Upper lobe of right lung (tissue), 1 donor: ENCODE measurements around the gene NLRP5. TPM values are rescaled to one million over a fixed set of nuclear protein-coding genes. Genes with fewer than 3 reads are reported as not detected.

Experiments used
- ATAC-seq: fragments of 200-7000 bp; cut with Tn5 transposase; one replicate; pipeline ENCODE4 v1.9.1; 2020; ENCODE audit warnings: mild to moderate bottlenecking, moderate library complexity
- DNase-seq: peaks from one replicate; pipeline ENCODE4 v3.0.0-alpha.2; 2020
- H3K27ac ChIP-seq: fragments of 200-600 bp; one replicate; pipeline ENCODE4 v1.8.0; 2022
- H3K27me3 ChIP-seq: fragments of 200-600 bp; one replicate; pipeline ENCODE4 v1.8.0; 2022; ENCODE audit warnings: mild to moderate bottlenecking
- H3K36me3 ChIP-seq: fragments of 200-600 bp; one replicate; pipeline ENCODE4 v1.8.0; 2022
- H3K4me1 ChIP-seq: fragments of 200-600 bp; one replicate; pipeline ENCODE4 v1.8.0; 2022
- H3K4me3 ChIP-seq: fragments of 200-600 bp; one replicate; pipeline ENCODE4 v1.8.0; 2022; ENCODE audit warnings: mild to moderate bottlenecking
- H3K9me3 ChIP-seq: fragments of 200-600 bp; one replicate; pipeline ENCODE4 v1.8.0; 2022
- intact Hi-C: fragments of 100-400 bp; cut with DNase I; formaldehyde crosslinking; loops from one replicate; pipeline ENCODE4 v1.11.0; 2022
- total RNA-seq: library from RNA; stranded (reverse); fragmentation: NEBNext Ultra II Directional; extraction: Animal tissue kit (Norgen Biotek cat#: 25700); gene quantifications from one replicate; pipeline ENCODE4 v1.2.1, GENCODE V29; 2021
- TF ChIP-seq, protein P1 (sequence below): fragments of 200-600 bp; IDR thresholded peaks from one replicate; pipeline ENCODE4 v1.8.0; 2022; ENCODE audit warnings: antibody characterized with exemption
- donor health status: DM: no; HTN: yes; CAD: no; lungs with severe emphysema.

The NLRP5 gene
- total RNA-seq, 1 donor from 2014 or later: not detected

DNA sequence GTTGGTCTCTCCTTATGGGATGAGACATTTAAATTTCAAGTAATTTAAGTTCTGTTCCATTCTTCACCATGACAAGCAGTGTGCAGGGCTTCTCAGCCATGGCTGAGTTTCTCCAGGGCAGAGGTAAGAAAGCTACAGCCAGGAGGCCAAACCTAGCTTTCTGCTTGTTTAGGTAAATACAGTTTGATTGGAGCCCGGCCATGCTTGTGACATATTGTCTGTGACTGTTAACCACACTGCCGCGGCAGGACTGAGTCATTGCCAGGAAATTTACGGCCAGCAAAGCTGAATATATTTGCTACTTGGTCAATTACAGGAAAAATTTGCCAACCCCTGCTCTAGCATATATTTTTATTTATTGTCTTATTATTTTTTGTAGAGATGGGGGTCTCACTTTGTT is 28.2 kb upstream of the NLRP5 start:
- Histone ChIP-seq H3K4me3 (no peak overlapping the region), H3K4me1 (no peaks in the 10 kb centered on the region), H3K9me3 (no peaks in the 10 kb centered on the region), H3K36me3 (no peaks in the 10 kb centered on the region), H3K27me3 (no peaks in the 10 kb centered on the region), H3K27ac (no peak overlapping the region)
- TF ChIP-seq, protein P1, sequence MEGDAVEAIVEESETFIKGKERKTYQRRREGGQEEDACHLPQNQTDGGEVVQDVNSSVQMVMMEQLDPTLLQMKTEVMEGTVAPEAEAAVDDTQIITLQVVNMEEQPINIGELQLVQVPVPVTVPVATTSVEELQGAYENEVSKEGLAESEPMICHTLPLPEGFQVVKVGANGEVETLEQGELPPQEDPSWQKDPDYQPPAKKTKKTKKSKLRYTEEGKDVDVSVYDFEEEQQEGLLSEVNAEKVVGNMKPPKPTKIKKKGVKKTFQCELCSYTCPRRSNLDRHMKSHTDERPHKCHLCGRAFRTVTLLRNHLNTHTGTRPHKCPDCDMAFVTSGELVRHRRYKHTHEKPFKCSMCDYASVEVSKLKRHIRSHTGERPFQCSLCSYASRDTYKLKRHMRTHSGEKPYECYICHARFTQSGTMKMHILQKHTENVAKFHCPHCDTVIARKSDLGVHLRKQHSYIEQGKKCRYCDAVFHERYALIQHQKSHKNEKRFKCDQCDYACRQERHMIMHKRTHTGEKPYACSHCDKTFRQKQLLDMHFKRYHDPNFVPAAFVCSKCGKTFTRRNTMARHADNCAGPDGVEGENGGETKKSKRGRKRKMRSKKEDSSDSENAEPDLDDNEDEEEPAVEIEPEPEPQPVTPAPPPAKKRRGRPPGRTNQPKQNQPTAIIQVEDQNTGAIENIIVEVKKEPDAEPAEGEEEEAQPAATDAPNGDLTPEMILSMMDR: no peak
- no peak for DNase-seq
- ATAC-seq: no peak
- intact Hi-C loops: no loop called here

DNA sequence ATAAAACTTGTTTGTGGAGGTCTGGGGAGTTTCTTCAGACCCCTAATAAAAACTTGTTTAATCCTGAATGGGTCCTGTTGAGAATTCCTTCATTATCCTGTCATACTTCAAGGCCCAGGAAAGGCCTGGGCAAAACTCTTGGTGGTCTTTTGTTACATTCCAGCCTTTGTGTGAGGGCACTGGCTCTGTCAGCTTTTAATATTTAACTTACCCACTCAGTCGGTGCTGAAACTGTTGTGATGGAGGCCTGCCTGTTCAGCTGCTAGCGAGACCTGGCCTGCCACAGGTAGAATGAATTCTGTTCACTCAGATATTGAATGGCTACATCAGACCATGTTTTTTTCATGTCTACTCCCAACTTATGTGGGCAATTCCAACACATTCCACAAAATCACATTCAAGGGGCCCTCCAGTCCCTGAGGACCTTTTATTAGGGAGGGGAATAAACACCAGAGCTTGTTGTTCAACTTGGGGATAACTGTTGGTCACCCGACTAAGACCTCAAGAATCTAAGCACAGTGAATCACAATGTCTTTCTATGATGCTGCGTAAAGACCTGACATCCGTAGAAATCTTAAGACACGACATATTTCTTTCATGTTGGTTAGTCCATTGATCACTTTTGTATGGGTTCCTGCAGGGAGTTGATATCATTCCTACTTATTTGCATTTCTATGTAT is 26.4 kb upstream of the NLRP5 start:
- H3K9me3 ChIP-seq: no peaks in the 10 kb centered on the region
- no peak overlapping the region for H3K27ac ChIP-seq
- no peaks in the 10 kb centered on the region for H3K27me3 ChIP-seq
- H3K4me1 ChIP-seq: no peaks in the 10 kb centered on the region
- H3K36me3 ChIP-seq: no peaks in the 10 kb centered on the region
- TF ChIP-seq, protein P1: no peak
- DNase-seq (no peak), ATAC-seq (no peak)
- H3K4me3 ChIP-seq: no peak overlapping the region
- intact Hi-C loops: no loop called here

DNA sequence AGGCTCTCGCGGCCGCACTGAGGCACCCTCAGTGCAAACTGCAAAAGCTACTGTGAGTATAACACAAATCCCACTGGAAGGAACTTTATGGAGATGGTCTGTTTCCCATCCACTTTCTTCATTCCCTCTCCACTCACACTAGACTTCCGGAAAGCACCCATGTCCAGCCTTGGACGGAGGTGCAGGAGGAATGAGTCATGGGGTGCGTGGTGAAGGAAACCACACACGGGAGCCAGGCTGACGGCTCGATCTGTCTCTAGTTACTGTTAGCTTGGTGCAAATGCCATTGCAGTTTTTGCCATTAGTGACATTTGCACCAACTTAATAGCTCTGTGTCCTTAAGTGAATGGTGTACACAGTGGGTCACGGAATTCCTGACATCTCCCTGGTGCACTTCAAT is 24.4 kb upstream of the NLRP5 start:
- Histone ChIP-seq H3K36me3 (no peaks in the 10 kb centered on the region), H3K27me3 (no peaks in the 10 kb centered on the region), H3K4me3 (no peak overlapping the region), H3K9me3 (no peaks in the 10 kb centered on the region), H3K27ac (no peak overlapping the region), H3K4me1 (no peaks in the 10 kb centered on the region)
- DNase-seq: no peak
- ATAC-seq: no peak
- TF ChIP-seq, protein P1: no peak
- intact Hi-C loops: no loop called here

DNA sequence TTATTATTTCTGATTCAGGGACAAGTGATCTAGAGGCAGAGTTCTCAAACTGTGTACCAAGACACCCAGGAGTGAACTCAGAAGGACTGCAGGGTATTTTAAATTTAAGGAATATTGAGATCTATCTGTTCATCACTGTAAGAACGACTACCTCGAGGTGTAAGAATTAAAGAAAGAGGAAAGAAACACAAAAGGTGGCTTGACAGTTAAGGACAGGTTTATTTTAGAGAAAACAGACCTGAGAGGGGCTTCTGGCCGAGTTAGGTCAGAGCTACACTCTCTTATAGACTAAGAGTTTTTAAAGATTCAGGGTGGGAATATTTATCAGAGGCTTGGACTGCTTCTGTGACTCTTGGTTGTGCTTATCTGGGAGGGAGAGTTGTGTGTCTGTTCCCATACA is 12.6 kb upstream of the NLRP5 start:
- DNase-seq (no peak), ATAC-seq (no peak)
- intact Hi-C loops: no loop called here
- Histone ChIP-seq H3K4me3 (no peak overlapping the region), H3K9me3 (no peaks in the 10 kb centered on the region), H3K4me1 (no peaks in the 10 kb centered on the region), H3K27me3 (no peaks in the 10 kb centered on the region), H3K27ac (no peak overlapping the region), H3K36me3 (no peaks in the 10 kb centered on the region)
- TF ChIP-seq, protein P1: no peak

DNA sequence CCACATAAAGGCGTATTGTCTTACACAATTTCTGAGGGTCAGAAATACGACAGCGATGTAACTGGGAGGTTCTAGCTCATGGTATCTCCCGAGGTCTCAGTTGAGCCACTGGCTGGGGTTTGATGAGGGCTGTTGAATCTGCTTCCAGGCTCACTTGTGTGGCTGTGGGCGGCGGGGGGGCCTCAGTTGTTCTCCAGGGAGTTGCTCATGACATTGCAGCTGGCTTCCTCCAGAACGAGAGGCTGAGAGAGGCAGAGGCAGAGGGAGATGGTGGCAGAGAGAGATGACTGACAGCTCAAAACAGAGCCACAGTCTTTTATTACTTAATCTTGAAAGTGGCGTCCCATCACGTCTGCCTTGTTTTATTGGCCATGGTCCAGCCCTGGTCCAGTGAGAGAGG is 6.2 kb upstream of the NLRP5 start:
- TF ChIP-seq, protein P1: no peak
- Histone ChIP-seq H3K36me3 (no peaks in the 10 kb centered on the region), H3K27ac (no peak overlapping the region), H3K4me3 (no peak overlapping the region), H3K27me3 (no peaks in the 10 kb centered on the region), H3K4me1 (no peaks in the 10 kb centered on the region), H3K9me3 (no peaks in the 10 kb centered on the region)
- DNase-seq (no peak), ATAC-seq (no peak)
- intact Hi-C loops: no loop called here

DNA sequence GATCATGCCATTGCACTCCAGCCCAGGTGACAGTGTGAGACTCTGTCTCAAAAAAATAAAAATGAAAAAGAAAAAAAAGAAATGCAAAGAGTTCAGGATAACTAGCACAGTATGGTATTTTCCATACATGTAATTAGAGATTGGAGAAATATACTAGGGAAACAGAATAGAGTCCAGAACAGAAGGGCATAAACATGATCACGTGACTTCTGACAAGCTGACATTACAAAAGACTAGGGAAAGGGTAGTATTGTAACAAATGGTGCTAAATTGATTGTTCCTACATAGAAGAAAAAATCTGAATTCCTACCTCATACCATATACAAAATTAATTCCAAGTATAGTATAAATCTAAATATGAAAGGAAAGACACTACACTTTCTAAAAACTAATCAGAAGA is 1.3 kb upstream of the NLRP5 start:
- H3K36me3 ChIP-seq: no peaks in the 10 kb centered on the region
- no peak overlapping the region for H3K27ac ChIP-seq
- ATAC-seq: no peak
- intact Hi-C loops: no loop called here
- no peak for DNase-seq
- no peaks in the 10 kb centered on the region for H3K4me1 ChIP-seq
- H3K4me3 ChIP-seq: no peak overlapping the region
- TF ChIP-seq, protein P1: no peak
- no peaks in the 10 kb centered on the region for H3K9me3 ChIP-seq
- H3K27me3 ChIP-seq: no peaks in the 10 kb centered on the region
